SHP77 treated with DMSO at 0.1 percent for 48 hours (cell line): ENCODE measurements around the gene FBXO30.

Experiments
- DNase-seq: peaks from one replicate; lab custom pipeline; 2025; lab: John Stamatoyannopoulos, UW

FBXO30 gene

GRCh38 chr6:145819994-145820393 lies 5.4 kb upstream of the FBXO30 start:
- no peak for DNase-seq

GRCh38 chr6:145818796-145819195 lies 4.2 kb upstream of the FBXO30 start:
- DNase-seq, result no peak

GRCh38 chr6:145816392-145816791 lies 1.8 kb upstream of the FBXO30 start:
- no peak for DNase-seq

GRCh38 chr6:145815309-145816274 lies 997 bp upstream of the FBXO30 start:
- DNase-seq, result no peak

- no peak for DNase-seq
Measured at GRCh38 chr6:145814035-145814500, 527 bp downstream of the FBXO30 start.

GRCh38 chr6:145813285-145814034 lies 1.1 kb downstream of the FBXO30 start:
- peak; percentile 56 for DNase-seq

- no peak for DNase-seq
Measured at GRCh38 chr6:145811741-145812140, 2.9 kb downstream of the FBXO30 start.

- DNase-seq, result no peak
Measured at GRCh38 chr6:145809785-145810184, 4.8 kb downstream of the FBXO30 start.

- no peak for DNase-seq
Measured at GRCh38 chr6:145809211-145809610, 5.4 kb downstream of the FBXO30 start.

GRCh38 chr6:145808239-145808638 lies 6.4 kb downstream of the FBXO30 start:
- DNase-seq, result no peak

GRCh38 chr6:145802141-145802540 lies 12.5 kb downstream of the FBXO30 start:
- DNase-seq, result no peak

- no peak for DNase-seq
Measured at GRCh38 chr6:145801021-145801420, 13.6 kb downstream of the FBXO30 start.

GRCh38 chr6:145798530-145798929 lies 16.1 kb downstream of the FBXO30 start:
- no peak for DNase-seq

- DNase-seq, result no peak
Measured at GRCh38 chr6:145789443-145789842, 25.2 kb downstream of the FBXO30 start.

- no peak for DNase-seq
Measured at GRCh38 chr6:145787688-145788087, 26.9 kb downstream of the FBXO30 start.

GRCh38 chr6:145784683-145785082 lies 29.9 kb downstream of the FBXO30 start:
- no peak for DNase-seq

- no peak for DNase-seq
Measured at GRCh38 chr6:145783796-145784195, 30.8 kb downstream of the FBXO30 start.

- no peak for DNase-seq
Measured at GRCh38 chr6:145772846-145773245, 41.7 kb downstream of the FBXO30 start.

GRCh38 chr6:145765449-145765848 lies 49.1 kb downstream of the FBXO30 start:
- DNase-seq, result no peak

GRCh38 chr6:145763742-145764141 lies 50.9 kb downstream of the FBXO30 start:
- no peak for DNase-seq

- no peak for DNase-seq
Measured at GRCh38 chr6:145761584-145761983, 53.0 kb downstream of the FBXO30 start.

GRCh38 chr6:145758113-145758512 lies 56.5 kb downstream of the FBXO30 start:
- DNase-seq, result no peak

GRCh38 chr6:145756170-145756662 lies 58.4 kb downstream of the FBXO30 start:
- DNase-seq, result no peak
